ENCODE measurements around the gene KCNIP2. TPM values are rescaled to one million over a fixed set of nuclear protein-coding genes. Genes with fewer than 3 reads are reported as not detected.

The KCNIP2 gene
- total RNA-seq, 1 experiment from 2014 or later, result 3.0 TPM

- Histone ChIP-seq H3K79me2 (ENCODE audit: insufficient read depth, low read length) (peaks cover 40% of the 10 kb centered on the region), H3K4me1 (ENCODE audit: insufficient read depth, low read length) (peaks cover 4% of the 10 kb centered on the region; the same call in 1 of the 2 replicates), H3K18ac (ENCODE audit: insufficient read length, low read depth, low read length) (no peak overlapping the region), H3K4me2 (ENCODE audit: insufficient read depth, insufficient read length, low read length) (peak overlapping the region; percentile 96), H2AFZ (ENCODE audit: low read length) (no peak overlapping the region), H4K5ac (ENCODE audit: insufficient read length, low read depth, low read length) (no peak overlapping the region), H3K4ac (ENCODE audit: low read depth, low read length) (no peak overlapping the region), H2AK5ac (ENCODE audit: insufficient read length, low read length) (no peak overlapping the region), H4K91ac (ENCODE audit: insufficient read length, low read depth, low read length) (no peak overlapping the region), H3K23me2 (ENCODE audit: insufficient read length, low read depth, low read length, poor library complexity, severe bottlenecking) (peaks cover 12% of the 10 kb centered on the region), H3K9ac (ENCODE audit: extremely low read depth, insufficient read length, low read length) (peak overlapping the region; percentile 93), H3K9me3 (ENCODE audit: control insufficient read depth, low read depth, low read length) (no peaks in the 10 kb centered on the region), H3K14ac (ENCODE audit: insufficient read depth, low read length) (no peak overlapping the region), H4K20me1 (ENCODE audit: control insufficient read depth, insufficient read depth, insufficient read length) (no peaks in the 10 kb centered on the region), H3K27ac (ENCODE audit: insufficient read length, low read depth, low read length) (no peak overlapping the region), H2BK12ac (ENCODE audit: insufficient read length, low read depth, low read length) (no peak overlapping the region), H3K79me1 (ENCODE audit: insufficient read depth, low read depth, low read length, poor library complexity, severe bottlenecking) (no peaks in the 10 kb centered on the region), H2BK15ac (ENCODE audit: low read depth, low read length) (no peak overlapping the region), H2BK20ac (ENCODE audit: low read depth, low read length, poor library complexity, severe bottlenecking) (no peak overlapping the region), H2BK5ac (ENCODE audit: insufficient read length, low read length) (no peak overlapping the region), H3K27me3 (ENCODE audit: insufficient read depth, low read length) (no peaks in the 10 kb centered on the region), H4K8ac (replicated peaks; ENCODE audit: insufficient read length, low read depth, low read length) (no peak overlapping the region), H3K56ac (ENCODE audit: insufficient read length, low read depth, low read length) (no peak overlapping the region), H3T11ph (ENCODE audit: low read length) (no peak overlapping the region), H2BK120ac (ENCODE audit: low read depth, low read length, poor library complexity, severe bottlenecking) (no peak overlapping the region), H3K23ac (ENCODE audit: insufficient read length, low read depth, low read length) (no peak overlapping the region)
- H3K4me3 Mint-ChIP-seq, result peak overlapping the region; percentile 92 to 97
- H3K36me3 Mint-ChIP-seq (ENCODE audit: insufficient read depth in 1 of 3, low read depth in 3 of 3), result peaks cover 4 to 24% (median 12%) of the 10 kb centered on the region in 3 experiments; a peak in 6 of 7 replicates
- H3K4me1 Mint-ChIP-seq, result peaks cover 30 to 35% of the 10 kb centered on the region in 2 experiments
- H3K9me3 Mint-ChIP-seq, result no peaks in the 10 kb centered on the region
- H3K27ac Mint-ChIP-seq, result peak overlapping the region; percentile 28 to 100 (median 100); a peak in 5 of 7 replicates
- no peaks in the 10 kb centered on the region for H3K27me3 Mint-ChIP-seq (ENCODE audit: low read depth)
- DNase-seq, result no peak
- no peak for TF ChIP-seq CTCF (conservative IDR thresholded peaks at IDR 0.05)
- no CpG with 5 or more reads among the region's 14 CpGs for WGBS (ENCODE audit: extremely low coverage, insufficient read length, low lambda C conversion rate)
Measured at GRCh38 chr10:101816913-101817336, 26.7 kb downstream of the KCNIP2 start.

All from H9 (cell line).